OCI-LY1 (cell line): ENCODE measurements around the gene RCAN2.

ENCODE experiments used
- H2AFZ ChIP-seq: fragments of 200-600 bp; sonication (generic), shearing (Covaris generic); 2 replicates; pipeline ENCODE4 v1.6.0; 2014; ENCODE audit warnings: antibody characterized with exemption, mild to moderate bottlenecking, low read length
- H3F3A ChIP-seq: fragments of 200-600 bp; sonication (generic), shearing (Covaris generic); 2 replicates; pipeline ENCODE4 v1.6.0; 2014; ENCODE audit warnings: mild to moderate bottlenecking, antibody characterized with exemption, low read length, moderate library complexity; ENCODE audit not compliant: insufficient read depth
- H3K27ac ChIP-seq: fragments of 200-600 bp; sonication (generic); 2 replicates; pipeline ENCODE4 v1.5.1; 2014; ENCODE audit warnings: low read length, mixed run types, mild to moderate bottlenecking, low read depth; ENCODE audit not compliant: poor library complexity, severe bottlenecking
- H3K27me3 ChIP-seq: fragments of 200-600 bp; sonication (generic); 2 replicates; pipeline ENCODE4 v1.6.0; 2014; ENCODE audit warnings: antibody characterized with exemption, mild to moderate bottlenecking, low read length, moderate library complexity; ENCODE audit not compliant: insufficient read depth
- H3K36me3 ChIP-seq: fragments of 200-600 bp; sonication (generic); 2 replicates; pipeline ENCODE4 v1.6.1; 2014; ENCODE audit warnings: mild to moderate bottlenecking, antibody characterized with exemption, low read length, moderate library complexity, mixed read lengths; ENCODE audit not compliant: insufficient read depth
- H3K4me1 ChIP-seq: fragments of 200-600 bp; sonication (generic); 2 replicates; pipeline ENCODE4 v1.5.1; 2014; ENCODE audit warnings: mild to moderate bottlenecking, low read length, moderate library complexity; ENCODE audit not compliant: insufficient read depth, severe bottlenecking
- H3K4me2 ChIP-seq: fragments of 200-600 bp; sonication (generic), shearing (Covaris generic); 2 replicates; pipeline ENCODE4 v1.6.1; 2014; ENCODE audit warnings: low read length
- H3K4me3 ChIP-seq: fragments of 200-600 bp; sonication (generic); 2 replicates; pipeline ENCODE4 v1.5.1; 2014; ENCODE audit warnings: low read length, low read depth, mild to moderate bottlenecking, mixed read lengths; ENCODE audit not compliant: poor library complexity, severe bottlenecking
- H3K79me2 ChIP-seq: fragments of 200-600 bp; shearing (Covaris generic); 2 replicates; pipeline ENCODE4 v1.6.1; 2016; ENCODE audit warnings: mixed run types, low read length, mixed read lengths; ENCODE audit not compliant: insufficient read depth
- H3K9ac ChIP-seq: fragments of 200-600 bp; sonication (generic), shearing (Covaris generic); 2 replicates; pipeline ENCODE4 v1.6.1; 2014; ENCODE audit warnings: mild to moderate bottlenecking, low read length, mixed read lengths
- H3K9me2 ChIP-seq: fragments of 200-600 bp; sonication (generic), shearing (Covaris generic); 2 replicates; pipeline ENCODE4 v1.6.1; 2014; ENCODE audit warnings: low read depth, mild to moderate bottlenecking, low read length, mixed read lengths
- H3K9me3 ChIP-seq: fragments of 200-600 bp; shearing (Covaris generic); 2 replicates; pipeline ENCODE4 v1.6.1; 2014; ENCODE audit warnings: low read length, mixed read lengths
- H4K20me1 ChIP-seq: fragments of 200-600 bp; sonication (generic), shearing (Covaris generic); 2 replicates; pipeline ENCODE4 v1.6.0; 2016; ENCODE audit warnings: mild to moderate bottlenecking, low read length; ENCODE audit not compliant: insufficient read depth
- EZH2 ChIP-seq: fragments of 200-600 bp; sonication (generic), shearing (Covaris generic); IDR thresholded peaks from 2 replicates; pipeline ENCODE4 v1.8.0; 2017; ENCODE audit warnings: borderline replicate concordance, mixed run types, mild to moderate bottlenecking, antibody characterized with exemption, low read length, moderate library complexity, mixed read lengths
- TF ChIP-seq, protein P1 (sequence below): fragments of 200-600 bp; sonication (generic), shearing (Covaris generic); IDR thresholded peaks from 2 replicates; pipeline ENCODE4 v1.5.1; 2017; ENCODE audit warnings: mild to moderate bottlenecking, antibody characterized with exemption, low read length, moderate library complexity, mixed read lengths

Gene RCAN2

DNA sequence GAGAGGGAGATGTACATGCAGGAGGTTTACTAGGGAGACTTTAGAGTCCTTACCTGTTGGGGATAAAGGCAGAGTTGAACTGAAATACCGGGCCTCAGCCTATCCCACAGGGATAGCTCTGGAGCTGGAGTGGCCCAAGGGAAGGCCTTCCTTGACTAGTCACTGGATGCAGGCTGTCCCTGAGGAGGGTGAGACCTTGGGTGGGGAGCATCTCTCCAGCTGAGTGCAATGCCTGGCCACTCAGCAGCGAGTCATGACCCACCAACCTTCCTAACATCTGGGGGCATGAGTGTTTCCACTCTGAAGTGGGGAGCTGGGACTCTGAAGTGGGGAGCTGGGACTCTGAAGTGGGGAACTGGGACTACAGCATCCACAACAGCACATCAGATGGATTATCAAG lies 274.4 kb downstream of the RCAN2 start:
- Histone ChIP-seq H3K9ac (no peak overlapping the region), H3K4me2 (no peak overlapping the region), H3K9me3 (no peaks in the 10 kb centered on the region), H3K4me3 (no peak overlapping the region), H3K36me3 (no peaks in the 10 kb centered on the region), H3K27ac (no peak overlapping the region), H3F3A (no peaks in the 10 kb centered on the region), H4K20me1 (no peaks in the 10 kb centered on the region), H3K79me2 (no peaks in the 10 kb centered on the region), H2AFZ (no peak overlapping the region), H3K27me3 (no peaks in the 10 kb centered on the region), H3K9me2 (no peaks in the 10 kb centered on the region), H3K4me1 (peaks cover 29% of the 10 kb centered on the region)
- no peak for TF ChIP-seq EZH2
- TF ChIP-seq, protein P1, sequence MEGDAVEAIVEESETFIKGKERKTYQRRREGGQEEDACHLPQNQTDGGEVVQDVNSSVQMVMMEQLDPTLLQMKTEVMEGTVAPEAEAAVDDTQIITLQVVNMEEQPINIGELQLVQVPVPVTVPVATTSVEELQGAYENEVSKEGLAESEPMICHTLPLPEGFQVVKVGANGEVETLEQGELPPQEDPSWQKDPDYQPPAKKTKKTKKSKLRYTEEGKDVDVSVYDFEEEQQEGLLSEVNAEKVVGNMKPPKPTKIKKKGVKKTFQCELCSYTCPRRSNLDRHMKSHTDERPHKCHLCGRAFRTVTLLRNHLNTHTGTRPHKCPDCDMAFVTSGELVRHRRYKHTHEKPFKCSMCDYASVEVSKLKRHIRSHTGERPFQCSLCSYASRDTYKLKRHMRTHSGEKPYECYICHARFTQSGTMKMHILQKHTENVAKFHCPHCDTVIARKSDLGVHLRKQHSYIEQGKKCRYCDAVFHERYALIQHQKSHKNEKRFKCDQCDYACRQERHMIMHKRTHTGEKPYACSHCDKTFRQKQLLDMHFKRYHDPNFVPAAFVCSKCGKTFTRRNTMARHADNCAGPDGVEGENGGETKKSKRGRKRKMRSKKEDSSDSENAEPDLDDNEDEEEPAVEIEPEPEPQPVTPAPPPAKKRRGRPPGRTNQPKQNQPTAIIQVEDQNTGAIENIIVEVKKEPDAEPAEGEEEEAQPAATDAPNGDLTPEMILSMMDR = no peak

DNA sequence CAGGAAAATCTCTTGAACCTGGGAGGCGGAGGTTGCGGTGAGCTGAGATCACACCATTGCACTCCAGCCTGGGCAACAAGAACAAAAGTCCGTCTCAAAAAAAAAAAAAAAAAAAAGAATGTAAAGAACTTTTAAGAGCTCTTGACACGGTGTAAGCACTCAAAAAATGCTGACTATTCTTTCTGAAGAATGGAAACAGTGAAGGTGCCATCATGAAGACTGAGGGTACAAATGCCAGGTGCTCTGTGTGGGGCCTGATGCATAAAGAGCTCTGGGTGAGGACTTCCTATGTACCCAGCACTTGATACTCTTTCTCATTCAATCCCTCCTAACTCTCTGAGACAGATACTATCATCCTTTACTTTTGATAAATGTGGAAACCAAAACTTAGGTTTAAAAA lies 275.5 kb downstream of the RCAN2 start:
- Histone ChIP-seq H3K4me1 (peaks cover 20% of the 10 kb centered on the region), H3K9me3 (no peaks in the 10 kb centered on the region), H2AFZ (no peak overlapping the region), H3K27me3 (no peaks in the 10 kb centered on the region), H3K79me2 (no peaks in the 10 kb centered on the region), H4K20me1 (no peaks in the 10 kb centered on the region), H3F3A (no peaks in the 10 kb centered on the region), H3K9ac (no peak overlapping the region), H3K36me3 (no peaks in the 10 kb centered on the region), H3K27ac (no peak overlapping the region), H3K4me2 (no peak overlapping the region), H3K9me2 (no peaks in the 10 kb centered on the region), H3K4me3 (no peak overlapping the region)
- TF ChIP-seq, protein P1 = no peak
- TF ChIP-seq EZH2 = no peak

DNA sequence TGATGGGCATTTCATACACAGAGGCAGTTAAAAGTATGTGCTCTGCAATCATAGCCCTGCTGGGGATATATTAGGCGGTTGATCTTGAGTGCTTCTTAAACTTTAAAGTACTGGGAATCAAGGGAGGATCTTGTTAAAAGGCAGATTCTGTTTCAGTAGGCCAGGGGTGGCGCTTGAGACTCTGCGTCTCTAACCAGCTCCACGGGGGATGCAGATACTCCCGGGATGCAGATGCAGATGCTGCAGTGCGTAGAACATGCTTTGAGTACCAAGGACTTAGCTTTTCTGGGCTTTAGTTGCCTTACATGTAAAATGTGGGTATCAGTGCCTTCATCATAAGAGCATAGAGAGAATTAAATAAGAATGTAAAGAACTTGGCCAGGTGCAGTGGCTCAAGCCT lies 276.0 kb downstream of the RCAN2 start:
- Histone ChIP-seq H3K9ac (no peak overlapping the region), H3K79me2 (no peaks in the 10 kb centered on the region), H3K4me2 (no peak overlapping the region), H3K4me3 (no peak overlapping the region), H3K4me1 (peaks cover 14% of the 10 kb centered on the region), H3K36me3 (no peaks in the 10 kb centered on the region), H3F3A (no peaks in the 10 kb centered on the region), H2AFZ (no peak overlapping the region), H3K9me3 (no peaks in the 10 kb centered on the region), H4K20me1 (no peaks in the 10 kb centered on the region), H3K27me3 (no peaks in the 10 kb centered on the region), H3K9me2 (no peaks in the 10 kb centered on the region), H3K27ac (no peak overlapping the region)
- TF ChIP-seq, protein P1 = no peak
- no peak for TF ChIP-seq EZH2
